ENCODE measurements around the gene DHDDS.

DNA sequence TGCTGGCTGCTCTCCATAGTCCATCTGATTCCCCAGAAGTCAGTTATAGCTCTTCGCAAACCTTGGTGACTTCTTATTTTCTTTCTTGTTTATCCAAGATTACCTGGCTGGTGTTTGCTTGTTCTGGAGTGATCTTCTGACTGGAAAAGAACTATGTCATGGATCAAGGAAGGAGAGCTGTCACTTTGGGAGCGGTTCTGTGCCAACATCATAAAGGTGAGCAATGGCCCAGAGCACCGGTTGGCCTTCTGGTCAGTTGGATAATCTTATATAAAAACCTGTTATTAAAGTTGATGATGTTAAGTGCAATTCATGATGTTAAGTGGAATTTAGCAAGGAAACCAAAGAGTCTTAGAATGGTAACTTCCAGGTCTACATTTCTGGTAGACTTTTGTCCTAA is 672 bp downstream of the DHDDS start:
- TF ChIP-seq CTCF (IDR thresholded peaks at IDR 0.05) (no peak), POLR2A (IDR thresholded peaks at IDR 0.05) (no peak)

Data from uterus (tissue), 2 donors.